SK-N-SH (cell line): Measurements from ENCODE around the gene VEGFA.

Experiments used
- CHD2 ChIP-seq: fragments of 150-350 bp; IDR thresholded peaks from 2 replicates; pipeline ENCODE4 v1.6.1; 2018; ENCODE audit warnings: low read length; ENCODE audit not compliant: partially characterized antibody
- CTCF ChIP-seq: fragments of 200-600 bp; sonication (generic); IDR thresholded peaks from 2 replicates; pipeline ENCODE4 v1.6.1; 2017; ENCODE audit warnings: antibody characterized with exemption, mild to moderate bottlenecking, moderate library complexity
- EZH2phosphoT487 ChIP-seq: fragments of 200-600 bp; sonication (generic); IDR thresholded peaks from 2 replicates; pipeline ENCODE4 v1.6.1; 2017; ENCODE audit warnings: low read depth, mixed run types, mild to moderate bottlenecking, antibody characterized with exemption, moderate library complexity, borderline replicate concordance
- MXI1 ChIP-seq: IDR thresholded peaks from 2 replicates; pipeline ENCODE4 v1.6.1; 2012; ENCODE audit warnings: mild to moderate bottlenecking, low read depth, low read length, improper control_type of control experiment
- POLR2AphosphoS5 ChIP-seq: IDR thresholded peaks from 2 replicates; pipeline ENCODE4 v1.6.1; 2012; ENCODE audit warnings: low read depth, low read length
- REST ChIP-seq: IDR thresholded peaks from 2 replicates; pipeline ENCODE4 v1.6.1; 2012; ENCODE audit warnings: mild to moderate bottlenecking, low read depth, low read length, moderate library complexity
- SMC3 ChIP-seq: IDR thresholded peaks from 2 replicates; pipeline ENCODE4 v1.6.1; 2012; ENCODE audit warnings: low read depth, low read length, improper control_type of control experiment
- TAF1 ChIP-seq: IDR thresholded peaks from 2 replicates; pipeline ENCODE4 v1.6.1; 2012; ENCODE audit warnings: low read depth, mild to moderate bottlenecking, low read length, moderate library complexity, borderline replicate concordance
- USF2 ChIP-seq: fragments of 150-350 bp; IDR thresholded peaks from 2 replicates; pipeline ENCODE4 v1.6.1; 2017; ENCODE audit warnings: antibody characterized with exemption, low read length, low read depth, borderline replicate concordance

- TF ChIP-seq CTCF (no peak), EZH2phosphoT487 (no peak), TAF1 (no peak), REST (no peak), POLR2AphosphoS5 (no peak), CHD2 (no peak), MXI1 (no peak), SMC3 (no peak), USF2 (no peak)
Measured at GRCh38 chr6:43786664-43787329, 16.8 kb downstream of the VEGFA start.
